RPMI8226 (cell line): ENCODE results near the gene METTL5.
"Not testable (repeated sequence)": the region's sequence is repeated elsewhere in the genome, so short reads cannot be mapped to it uniquely, and the experiment has no call there.

Source experiments
- DNase-seq: peaks from one replicate; pipeline ENCODE4 v3.0.0-alpha.2; 2015

Gene METTL5

DNA sequence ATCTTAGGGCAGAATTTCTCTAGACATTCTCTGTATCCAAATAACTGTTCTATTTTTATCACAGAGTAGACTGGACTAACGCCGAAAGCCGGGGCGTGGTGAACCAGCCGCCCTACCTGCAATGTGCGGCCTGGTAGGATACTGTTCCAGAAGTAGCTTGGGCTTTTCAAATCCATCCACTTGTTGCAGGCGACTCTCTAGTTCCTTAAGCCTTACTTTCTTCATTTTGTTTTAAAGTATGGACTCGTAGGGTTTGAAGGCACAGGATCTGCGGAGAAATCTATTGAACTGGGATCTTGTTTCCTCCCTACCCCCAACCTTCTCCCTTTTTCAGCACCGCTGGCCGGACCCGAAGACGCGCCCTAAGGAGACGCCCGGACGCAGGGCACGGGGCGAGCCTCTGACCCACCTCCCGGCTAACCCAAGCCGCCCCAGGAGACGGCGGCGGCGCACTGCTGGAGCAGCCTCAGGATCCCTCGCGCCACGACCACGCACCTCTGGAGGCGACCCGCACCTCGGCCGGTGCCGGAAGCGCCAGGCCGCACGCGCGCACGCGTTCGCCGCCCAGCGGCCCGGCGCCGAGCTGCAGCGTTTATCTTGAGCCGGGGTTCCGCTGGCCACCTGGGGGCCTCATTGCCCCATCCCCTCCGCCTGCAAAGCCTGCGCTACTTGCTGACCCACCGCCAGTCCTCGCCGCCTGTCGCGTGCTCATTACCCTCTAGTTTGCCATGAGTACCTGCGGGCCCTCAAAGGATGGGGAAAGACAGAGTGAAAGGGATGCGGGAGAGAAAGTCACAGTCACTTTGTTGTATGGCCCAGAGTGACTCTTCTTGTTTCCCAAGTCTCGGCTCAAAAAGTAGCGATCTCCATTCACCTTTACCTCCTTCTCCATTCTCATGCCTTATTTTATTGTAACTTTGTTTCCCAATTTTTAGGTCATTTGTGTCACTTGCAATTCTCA lies at the start of gene METTL5:
METTL5 (minus strand) TSS at position 533 of the 961 bp plus-strand sequence; CDS start at position 225, 308 bp downstream.
- DNase-seq = peak; percentile 89

DNA sequence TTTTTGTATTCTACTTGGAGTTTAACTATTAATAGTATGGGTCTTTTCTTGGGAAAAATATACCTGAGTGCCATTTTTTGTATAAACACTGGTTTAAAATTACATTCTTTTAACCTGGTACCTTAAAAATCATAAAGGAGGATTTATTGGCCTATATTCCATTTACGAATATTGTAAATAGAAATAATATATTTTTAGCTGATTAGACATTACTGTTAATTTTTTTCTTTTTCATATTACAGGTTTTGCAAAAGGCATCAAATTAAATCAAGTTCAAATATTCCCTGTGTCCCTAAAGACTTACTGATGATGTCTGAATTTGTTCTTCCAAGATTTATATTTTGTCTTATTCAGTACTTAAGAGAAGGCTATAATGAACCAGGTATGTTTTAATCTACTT lies 47.3 kb upstream of the METTL5 start:
- DNase-seq = no peak

DNA sequence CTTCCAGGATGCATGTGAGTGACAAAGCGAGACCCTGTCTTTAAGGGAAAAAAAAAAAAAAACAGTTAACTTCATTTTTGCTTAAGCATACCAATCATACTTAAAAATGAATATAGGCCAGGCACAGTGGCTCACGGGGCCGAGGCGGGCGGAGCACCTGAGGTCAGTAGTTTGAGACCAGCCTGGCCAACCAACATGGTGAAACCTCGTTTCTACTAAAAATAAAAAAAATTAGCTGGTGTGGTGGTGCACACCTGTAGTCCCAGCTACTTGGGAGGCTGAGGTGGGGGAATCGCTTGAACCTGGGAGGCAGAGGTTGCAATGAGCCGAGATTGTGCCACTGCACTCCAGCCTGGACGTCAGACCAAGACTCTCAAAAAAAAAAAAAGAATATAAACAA lies 46.7 kb upstream of the METTL5 start:
- not testable (repeated sequence) for DNase-seq

DNA sequence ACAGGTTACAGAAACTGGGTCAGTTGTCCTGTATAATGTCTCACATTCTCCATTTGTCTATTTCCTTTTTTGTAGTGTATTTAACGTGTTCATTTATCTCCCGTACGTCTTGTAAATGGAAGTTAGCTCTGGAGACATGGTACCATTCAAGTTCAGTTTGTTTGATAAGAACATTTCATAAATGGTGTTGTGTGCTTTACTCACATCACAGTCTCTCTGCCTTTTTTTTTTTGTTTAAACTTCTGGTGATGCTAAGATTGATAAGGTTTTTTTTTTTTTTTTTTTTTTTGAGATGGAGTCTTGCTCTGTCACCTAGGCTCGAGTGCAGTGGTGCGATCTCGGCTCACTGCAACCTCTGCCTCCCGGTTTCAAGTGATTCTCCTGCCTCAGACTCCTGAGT lies 44.2 kb upstream of the METTL5 start:
- no peak for DNase-seq

DNA sequence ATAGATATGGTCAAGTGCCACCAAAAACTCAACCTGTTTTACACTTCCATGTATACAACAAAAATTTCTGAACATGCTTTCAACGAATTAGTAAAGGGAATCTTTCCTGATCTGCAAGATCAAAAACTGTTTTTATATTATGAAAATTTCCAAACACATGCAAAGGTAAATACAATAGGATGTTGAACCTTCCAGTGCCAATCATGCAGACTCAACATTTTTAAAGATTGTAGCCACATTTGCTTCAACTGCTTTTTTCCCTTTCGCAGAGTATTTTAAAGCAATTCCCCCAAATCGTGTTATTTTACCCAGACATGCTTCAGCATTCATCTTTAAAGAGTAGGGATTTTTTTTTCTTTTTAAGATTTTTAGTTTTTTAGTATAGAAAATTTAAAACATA lies 42.9 kb upstream of the METTL5 start:
- DNase-seq = no peak

DNA sequence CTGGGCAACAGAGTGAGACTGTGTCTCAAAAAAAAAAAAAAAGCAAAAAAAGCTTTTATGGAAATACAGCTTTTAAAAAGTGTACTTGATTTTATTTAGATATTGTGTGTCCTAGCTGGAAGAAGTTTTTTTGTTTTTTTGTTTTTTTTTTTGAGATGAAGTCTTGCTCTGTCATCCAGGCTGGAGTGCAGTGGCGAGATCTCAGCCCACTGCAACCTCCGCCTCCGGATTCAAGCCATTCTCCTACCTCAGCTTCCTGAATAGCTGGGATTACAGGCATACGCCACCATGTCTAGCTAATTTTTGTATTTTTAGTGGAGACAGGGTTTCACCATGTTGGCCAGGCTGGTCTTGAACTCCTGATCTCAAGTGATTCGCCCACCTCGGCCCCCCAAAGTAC lies 41.5 kb upstream of the METTL5 start:
- not testable (repeated sequence) for DNase-seq

DNA sequence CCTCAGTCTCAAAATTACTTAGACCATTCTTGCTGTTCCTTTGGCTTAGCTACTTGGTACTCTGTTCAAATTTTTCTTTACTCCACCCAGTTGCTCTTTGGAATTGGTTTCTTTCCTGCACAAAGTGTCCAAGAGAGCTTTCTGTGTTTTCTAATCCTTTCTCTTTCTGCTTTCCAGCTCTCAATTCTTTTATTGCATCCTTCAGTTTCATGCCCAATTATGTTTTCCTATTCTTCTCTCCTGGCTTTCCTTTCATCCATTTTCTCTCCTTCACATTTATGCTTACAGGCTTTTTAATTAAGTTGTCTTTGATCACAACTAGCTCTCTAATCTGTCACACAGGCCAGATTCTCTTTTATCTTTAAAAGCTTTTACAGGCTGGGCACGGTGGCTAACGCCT lies 40.8 kb upstream of the METTL5 start:
- no peak for DNase-seq

DNA sequence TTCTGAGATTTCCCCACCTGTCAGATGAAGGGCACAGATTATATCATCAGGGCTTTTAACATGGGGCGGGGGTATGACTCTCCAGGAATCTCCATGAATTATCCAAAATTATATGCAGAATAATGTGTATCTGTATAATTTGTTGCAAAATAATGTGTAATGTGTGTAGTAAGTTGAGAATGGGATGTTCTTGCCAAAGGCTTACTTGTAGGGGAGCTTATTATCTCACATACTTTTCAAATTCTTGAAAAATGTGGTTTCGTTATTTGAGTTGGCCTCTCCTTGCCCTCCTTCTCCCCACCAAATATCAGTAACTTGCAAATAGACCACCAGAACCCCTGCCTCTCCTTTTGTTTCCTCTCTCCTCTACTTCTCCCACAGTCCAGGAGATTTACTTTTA lies 38.1 kb upstream of the METTL5 start:
- no peak for DNase-seq

DNA sequence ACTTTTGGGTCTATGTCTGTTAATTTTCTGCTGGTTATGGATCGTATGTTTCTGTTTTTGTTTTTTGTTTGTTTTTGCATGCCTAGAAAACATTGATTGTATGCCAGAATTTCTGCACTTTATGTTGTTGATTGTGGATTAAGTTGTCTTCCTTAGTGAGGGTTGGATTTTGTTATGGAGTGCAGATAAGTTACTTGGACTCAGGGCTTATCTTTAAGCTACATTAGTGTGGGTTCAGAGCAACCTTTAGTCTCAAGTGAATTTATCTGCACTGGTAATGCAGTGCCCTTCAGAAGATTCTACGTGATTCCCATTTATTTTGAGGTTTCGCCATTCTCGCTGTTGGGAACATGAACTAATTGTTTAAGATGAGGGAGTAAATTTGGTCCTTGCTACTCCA lies 35.4 kb upstream of the METTL5 start:
- DNase-seq = no peak

DNA sequence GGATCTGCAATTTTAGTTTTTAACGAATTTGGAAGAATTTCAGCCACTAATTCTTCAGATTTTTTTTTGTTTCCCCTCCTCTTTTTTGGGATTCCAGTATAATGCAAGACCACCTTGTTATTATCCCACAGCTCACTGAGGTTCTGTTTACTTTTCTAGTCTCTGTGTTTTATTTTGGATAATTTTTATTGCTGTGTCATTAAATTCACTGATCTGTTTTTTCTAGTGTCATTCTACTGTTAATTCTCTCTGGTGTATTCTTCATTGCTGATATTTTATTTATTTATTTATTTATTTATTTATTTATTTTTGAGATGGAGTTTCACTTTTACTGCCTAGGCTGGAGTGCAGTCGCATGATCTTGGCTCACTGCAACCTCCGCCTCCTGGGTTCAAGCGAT lies 34.7 kb upstream of the METTL5 start:
- DNase-seq = no peak

DNA sequence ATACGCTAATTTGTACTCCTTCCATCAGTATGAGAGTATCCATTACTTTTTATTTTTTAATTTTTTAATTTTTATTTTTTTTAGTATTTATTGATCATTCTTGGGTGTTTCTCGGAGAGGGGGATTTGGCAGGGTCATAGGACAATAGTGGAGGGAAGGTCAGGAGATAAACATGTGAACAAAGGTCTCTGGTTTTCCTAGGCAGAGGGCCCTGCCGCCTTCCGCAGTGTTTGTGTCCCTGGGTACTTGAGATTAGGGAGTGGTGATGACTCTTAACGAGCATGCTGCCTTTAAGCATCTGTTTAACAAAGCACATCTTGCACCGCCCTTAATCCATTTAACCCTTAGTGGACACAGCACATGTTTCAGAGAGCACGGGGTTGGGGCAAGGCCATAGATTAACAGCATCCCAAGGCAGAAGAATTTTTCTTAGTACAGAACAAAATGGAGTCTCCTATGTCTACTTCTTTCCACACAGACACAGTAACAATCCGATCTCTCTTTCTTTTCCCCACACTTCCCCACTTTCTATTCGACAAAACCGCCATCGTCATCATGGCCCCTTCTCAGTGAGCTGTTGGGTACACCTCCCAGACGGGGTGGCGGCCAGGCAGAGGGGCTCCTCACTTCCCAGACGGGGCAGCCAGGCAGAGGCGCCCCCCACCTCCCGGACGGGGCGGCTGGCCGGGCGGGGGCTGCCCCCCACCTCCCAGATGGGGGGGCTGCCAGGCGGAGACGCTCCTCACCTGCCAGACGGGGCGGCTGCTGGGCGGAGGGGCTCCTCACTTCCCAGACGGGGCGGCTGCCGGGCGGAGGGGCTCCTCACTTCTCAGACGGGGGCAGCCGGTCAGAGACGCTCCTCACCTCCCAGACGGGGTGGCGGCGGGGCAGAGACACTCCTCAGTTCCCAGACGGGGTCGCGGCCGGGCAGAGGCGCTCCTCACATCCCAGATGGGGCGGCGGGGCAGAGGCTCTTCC lies 30.9 kb upstream of the METTL5 start:
- DNase-seq = not testable (repeated sequence)

DNA sequence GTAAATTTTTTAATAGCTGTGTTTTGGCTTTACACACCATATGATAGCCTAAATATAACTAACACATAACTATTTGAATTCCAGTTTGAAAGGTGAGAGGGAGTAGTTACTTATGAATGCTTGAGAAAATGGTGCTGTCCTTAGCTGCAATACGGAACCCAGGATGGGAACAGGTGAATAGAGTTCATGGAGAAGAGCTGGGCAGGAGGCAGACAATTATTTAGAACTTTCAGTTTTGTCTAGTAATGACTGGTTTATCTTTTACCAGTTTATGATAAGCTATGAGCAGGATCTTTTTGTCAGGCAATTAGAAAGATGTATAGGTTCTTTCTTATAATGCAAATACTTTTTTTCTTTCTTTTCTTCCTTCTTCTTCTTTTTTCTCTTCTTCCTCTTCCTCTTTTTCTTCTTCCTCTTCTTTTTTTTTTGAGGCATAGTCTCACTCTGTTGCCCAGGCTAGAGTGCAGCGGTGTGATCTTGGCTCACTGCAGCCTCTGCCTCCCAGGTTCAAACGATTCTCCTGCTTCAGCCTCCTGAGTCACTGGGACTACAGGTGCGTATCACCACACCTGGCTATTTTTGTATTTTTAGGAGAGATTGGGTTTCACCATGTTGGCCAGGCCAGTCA lies 28.4 kb upstream of the METTL5 start:
- DNase-seq = no peak

DNA sequence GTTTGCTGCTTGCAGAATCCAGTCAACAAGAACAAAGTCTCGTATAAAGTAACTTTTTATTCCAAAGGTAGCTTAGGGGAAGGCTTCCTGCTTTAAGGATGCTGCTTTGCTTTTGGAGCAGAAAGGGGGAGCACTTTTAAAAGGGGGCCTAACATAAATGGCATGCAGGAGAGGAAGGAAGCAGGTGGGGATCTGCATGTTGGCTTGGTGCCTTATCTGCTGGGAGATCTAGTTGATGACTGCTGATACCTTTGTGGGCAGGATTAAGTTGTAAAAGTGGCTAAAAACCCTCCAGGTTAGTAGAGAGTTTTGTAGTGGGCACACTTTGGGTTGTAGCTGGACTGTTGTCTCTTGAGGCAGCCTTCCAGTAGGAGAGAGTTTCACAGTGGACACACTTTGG lies 25.0 kb upstream of the METTL5 start:
- DNase-seq = no peak

DNA sequence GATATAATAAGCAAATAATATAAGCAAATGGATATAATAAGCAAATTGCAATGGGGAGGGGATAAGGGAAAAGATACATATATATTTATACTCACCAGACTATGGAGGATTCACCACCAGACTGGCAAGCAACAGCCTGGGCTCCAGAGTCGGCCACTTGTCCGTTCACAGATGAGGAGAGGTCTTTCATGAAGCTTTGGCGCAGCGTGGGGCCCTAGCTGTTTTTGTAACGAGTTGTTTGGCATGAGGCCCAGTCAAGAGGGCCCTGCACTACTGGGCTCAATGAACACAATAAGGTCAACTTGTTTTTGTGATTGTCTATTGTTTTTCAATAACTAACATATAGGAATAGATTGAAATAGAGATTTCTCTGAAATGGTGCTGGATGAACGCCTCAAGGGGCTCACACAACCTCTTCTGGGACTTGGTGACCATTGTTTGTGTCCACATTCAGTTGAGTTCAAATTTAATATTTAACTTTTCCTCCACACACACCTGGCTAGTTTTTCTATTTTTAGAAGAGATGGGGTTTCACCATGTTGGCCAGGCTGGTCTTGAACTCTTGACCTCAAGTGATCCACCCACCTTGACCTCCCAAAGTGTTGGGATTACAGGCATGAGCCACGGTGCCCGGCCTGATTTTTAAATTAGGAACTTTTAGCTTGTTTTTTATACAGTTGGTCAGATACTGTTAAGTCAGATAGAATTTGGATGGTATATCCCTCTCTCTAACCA lies 24.4 kb upstream of the METTL5 start:
- peak; percentile 7 for DNase-seq

DNA sequence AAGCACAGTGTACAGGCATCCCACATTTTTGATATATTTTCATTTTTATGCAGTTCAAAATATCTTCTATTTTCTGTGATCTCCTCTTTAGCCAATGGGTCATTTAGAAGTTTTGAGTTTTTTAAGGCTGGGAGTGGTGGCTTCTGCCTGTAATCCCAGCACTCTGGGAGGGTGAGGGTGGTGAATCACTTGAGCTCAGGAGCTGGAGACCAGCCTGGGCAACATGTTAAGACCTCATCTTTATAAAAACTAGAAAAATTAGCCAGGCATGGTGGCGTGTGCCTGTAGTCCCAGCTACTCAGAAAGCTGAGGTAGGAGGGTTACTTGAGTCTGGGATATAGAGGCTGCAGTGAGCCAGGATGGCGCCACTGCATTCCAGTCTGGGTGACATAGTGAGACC lies 20.3 kb upstream of the METTL5 start:
- DNase-seq = no peak

DNA sequence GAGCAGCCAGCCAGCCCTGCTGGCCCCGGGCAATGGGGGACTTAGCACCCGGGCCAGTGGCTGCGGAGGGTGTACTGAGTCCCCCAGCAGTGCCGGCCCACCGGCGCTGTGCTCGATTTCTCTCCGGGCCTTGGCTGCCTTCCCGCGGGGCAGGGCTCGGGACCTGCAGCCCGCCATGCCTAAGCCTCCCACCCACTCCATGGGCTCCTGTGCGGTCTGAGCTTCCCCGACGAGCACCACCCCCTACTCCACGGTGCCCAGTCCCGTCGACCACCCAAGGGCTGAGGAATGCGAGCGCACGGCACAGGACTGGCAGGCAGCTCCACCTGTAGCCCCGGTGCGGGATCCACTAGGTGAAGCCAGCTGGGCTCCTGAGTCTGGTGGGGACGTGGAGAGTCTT lies 16.9 kb upstream of the METTL5 start:
- not testable (repeated sequence) for DNase-seq

DNA sequence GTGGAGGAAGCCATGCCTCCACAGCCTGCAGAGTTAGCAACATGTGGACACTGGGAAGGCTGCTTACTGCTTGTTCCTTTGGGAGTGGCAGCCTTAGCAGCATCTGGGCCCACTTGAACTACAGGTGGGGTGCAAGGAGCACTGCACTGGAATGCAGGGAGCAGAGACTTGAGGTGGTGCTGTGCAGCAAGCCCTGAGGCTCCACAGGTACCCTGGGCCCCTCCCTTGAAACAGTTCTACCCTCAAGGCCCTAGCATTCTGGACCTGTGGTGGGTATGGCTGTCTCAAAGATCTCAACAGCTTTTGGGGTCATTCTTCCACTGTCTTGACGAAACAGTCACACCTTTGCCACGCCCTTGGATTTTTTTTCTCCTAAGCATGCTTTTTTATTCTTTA lies 16.0 kb upstream of the METTL5 start:
- no peak for DNase-seq

DNA sequence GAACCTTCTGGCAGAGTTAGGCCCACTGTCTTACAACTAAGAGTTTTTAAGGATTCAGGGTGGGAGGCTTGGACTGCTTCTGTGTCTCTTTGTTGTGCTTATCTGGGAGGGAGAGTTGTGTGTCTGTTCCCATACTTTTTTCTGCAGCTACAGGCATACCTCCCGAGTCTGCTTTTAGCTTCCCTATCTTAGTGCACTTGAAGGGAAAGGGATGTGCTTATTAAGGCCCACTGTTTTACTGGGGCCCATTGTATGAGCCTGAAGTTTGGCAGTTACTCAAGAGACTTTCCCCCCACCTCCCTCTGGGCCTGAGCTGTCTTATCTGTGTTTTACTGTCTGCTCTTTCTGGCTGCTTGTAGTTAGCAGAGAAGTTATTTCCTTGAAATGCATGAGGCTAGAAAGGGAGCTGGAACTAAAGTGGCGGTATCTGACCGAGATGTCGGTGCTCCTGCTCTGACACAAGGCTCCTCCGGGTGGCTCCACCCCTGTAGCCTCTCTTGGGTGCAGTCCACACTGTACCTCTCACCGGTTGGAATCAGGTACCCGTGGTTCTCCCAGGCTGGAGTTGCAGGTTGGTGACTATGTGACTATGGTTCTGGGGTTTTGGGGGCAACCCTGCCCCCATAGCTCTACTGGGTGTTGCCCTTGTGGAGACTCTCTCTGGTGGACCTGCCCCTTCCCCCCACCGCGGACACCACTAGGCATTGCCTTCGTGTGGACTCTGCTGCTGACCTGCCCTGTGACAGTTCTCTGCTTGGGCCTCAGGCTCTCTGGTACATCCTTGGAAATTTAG lies 15.4 kb upstream of the METTL5 start:
- DNase-seq = no peak

DNA sequence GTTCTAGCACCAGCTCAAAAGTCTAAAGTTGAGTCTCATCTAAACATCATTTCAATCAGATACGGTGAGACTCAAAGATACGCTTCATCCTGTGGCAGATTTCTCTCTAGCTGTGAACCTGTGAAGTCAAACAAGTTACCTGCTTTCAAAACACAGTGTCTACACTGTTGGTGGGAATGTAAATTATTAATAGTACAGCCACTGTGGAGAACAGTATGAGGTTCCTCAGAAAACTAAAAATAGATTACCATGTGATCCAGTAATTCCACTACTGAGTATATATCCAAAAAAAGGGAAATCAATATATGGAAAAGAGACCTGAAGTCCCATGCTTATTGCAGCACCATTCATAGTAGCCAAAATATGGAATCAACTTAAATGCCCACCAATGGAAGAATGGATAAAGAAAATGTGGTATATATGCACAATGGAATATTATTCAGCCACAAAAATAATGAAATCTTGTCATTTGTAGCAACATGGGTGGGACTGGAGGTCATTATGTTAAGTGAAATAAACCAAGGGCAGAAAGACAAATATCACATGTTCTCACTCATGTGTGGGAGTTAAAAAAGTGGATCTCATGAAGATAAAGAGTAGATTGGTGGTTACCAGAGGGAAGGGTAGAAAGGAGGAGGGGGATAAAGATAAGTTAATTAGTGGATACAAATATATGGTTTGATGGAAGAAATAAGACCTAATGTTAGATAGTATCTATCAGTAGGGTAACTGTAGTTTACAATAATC lies 14.2 kb upstream of the METTL5 start:
- DNase-seq = no peak

DNA sequence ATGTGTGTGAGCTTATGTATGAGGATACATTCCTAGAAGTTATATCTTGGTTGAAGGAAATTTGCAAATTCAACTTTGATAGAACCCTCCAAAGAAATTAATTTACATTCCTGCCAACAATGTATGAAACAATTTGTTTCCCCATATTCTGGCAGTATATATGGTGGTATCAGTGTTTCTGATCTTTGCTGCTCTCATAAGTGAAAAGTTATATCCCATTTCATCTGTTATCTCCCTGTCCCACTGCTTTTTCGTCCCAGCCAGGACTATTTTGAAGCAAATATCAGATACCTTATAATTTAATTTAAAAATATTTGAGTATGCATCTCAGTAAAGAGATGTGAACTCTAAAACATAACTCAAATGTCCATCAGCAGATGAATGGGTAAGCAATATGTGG lies 9.7 kb upstream of the METTL5 start:
- no peak for DNase-seq
